HepG2 (cell line): Measurements from ENCODE around the gene KLHL30. TPM values are rescaled to one million over a fixed set of nuclear protein-coding genes. Genes with fewer than 3 reads are reported as not detected.

ENCODE experiments used
- CCAR2 ChIP-seq: fragments of 200-400 bp; formaldehyde crosslinking; optimal IDR thresholded peaks from 2 replicates; pipeline ENCODE3; 2018; ENCODE audit warnings: low read depth, mild to moderate bottlenecking, low read length, moderate library complexity
- DNMT3B ChIP-seq: conservative IDR thresholded peaks from 2 replicates; pipeline ENCODE4 v1.6.1; 2016; ENCODE audit warnings: missing biosample characterization, control low read depth
- GATAD1 ChIP-seq: IDR thresholded peaks from 2 replicates; pipeline ENCODE4 v1.6.1; 2016; ENCODE audit warnings: missing genetic modification reagents, missing compliant biosample characterization
- LCORL ChIP-seq, 2 experiments: fragments of 450-650 bp in 1 of 2; sonication (generic) in 1 of 2; formaldehyde crosslinking in 1 of 2; IDR thresholded peaks; 2 replicates each; pipeline versions ENCODE4 v1.5.0 to v1.6.1; 2017 to 2020; ENCODE audit warnings: antibody characterized with exemption in 1 of 2, missing genetic modification reagents in 1 of 2
- MAFG ChIP-seq: sonication (generic); formaldehyde crosslinking; IDR thresholded peaks from 2 replicates; pipeline ENCODE4 v1.5.1; 2020; ENCODE audit warnings: mild to moderate bottlenecking, missing genetic modification reagents
- REL ChIP-seq: sonication (generic); formaldehyde crosslinking; conservative IDR thresholded peaks from 2 replicates; pipeline ENCODE4 v1.8.0; 2022; ENCODE audit warnings: mild to moderate bottlenecking, missing genetic modification reagents, moderate library complexity
- RELA ChIP-seq: sonication (generic); formaldehyde crosslinking; IDR thresholded peaks from 2 replicates; pipeline ENCODE4 v1.4.0; 2020; ENCODE audit warnings: missing genetic modification reagents
- SP140L ChIP-seq: sonication (generic); formaldehyde crosslinking; IDR thresholded peaks from 2 replicates; pipeline ENCODE4 v1.4.0; 2020; ENCODE audit warnings: missing genetic modification reagents, borderline replicate concordance
- U2AF2 ChIP-seq: fragments of 200-400 bp; formaldehyde crosslinking; IDR thresholded peaks from 2 replicates; pipeline ENCODE4 v1.6.1; 2017; ENCODE audit warnings: low read depth, mild to moderate bottlenecking, low read length
- ZKSCAN1 ChIP-seq: fragments of 150-350 bp; IDR thresholded peaks from 2 replicates; pipeline ENCODE4 v1.6.1; 2014; ENCODE audit warnings: low read length
- ZKSCAN5 ChIP-seq: sonication (generic); formaldehyde crosslinking; IDR thresholded peaks from 2 replicates; pipeline ENCODE4 v1.5.1; 2020; ENCODE audit warnings: mild to moderate bottlenecking, missing genetic modification reagents
- ZMYM2 ChIP-seq: sonication (generic); formaldehyde crosslinking; IDR thresholded peaks from 2 replicates; pipeline ENCODE4 v1.8.0; 2022; ENCODE audit warnings: mild to moderate bottlenecking, missing genetic modification reagents
- ZNF251 ChIP-seq: sonication (generic); formaldehyde crosslinking; IDR thresholded peaks from 2 replicates; pipeline ENCODE4 v1.9.0; 2021; ENCODE audit warnings: mild to moderate bottlenecking, missing genetic modification reagents
- ZNF484 ChIP-seq: sonication (generic); formaldehyde crosslinking; IDR thresholded peaks from 2 replicates; pipeline ENCODE4 v1.5.1; 2020; ENCODE audit warnings: mild to moderate bottlenecking, low read depth, missing genetic modification reagents, borderline replicate concordance
- ZNF567 ChIP-seq: sonication (generic); formaldehyde crosslinking; IDR thresholded peaks from 2 replicates; pipeline ENCODE4 v1.8.1; 2023; ENCODE audit warnings: mild to moderate bottlenecking, missing genetic modification reagents, borderline replicate concordance
- ZNF776 ChIP-seq: sonication (generic); formaldehyde crosslinking; IDR thresholded peaks from 2 replicates; pipeline ENCODE4 v1.4.0; 2020; ENCODE audit warnings: mild to moderate bottlenecking, missing genetic modification reagents
- ZNF816 ChIP-seq: sonication (generic); formaldehyde crosslinking; IDR thresholded peaks from 2 replicates; pipeline ENCODE4 v1.8.0; 2022; ENCODE audit warnings: missing genetic modification reagents, mild to moderate bottlenecking, borderline replicate concordance
- polyA plus RNA-seq, 8 experiments: library from polyadenylated mRNA; depleted of rRNA in 3 of 8; stranded (reverse) in 7 of 8; unstranded in 1 of 8; fragments of >200 nt; fragmentation: Illumina TruSeq in 4 of 8; extraction: Trizol in 4 of 8; gene quantifications; 2 replicates each; pipeline versions ENCODE4 v1.2.1 to v1.2.3, GENCODE V29; 2011 to 2016; ENCODE audit warnings: low read depth in 4 of 8, missing spikeins in 1 of 8, mixed read lengths in 1 of 8; ENCODE audit not compliant: insufficient read depth in 1 of 8
- total RNA-seq, 5 experiments: library from RNA; depleted of rRNA; stranded (reverse); fragments of >200 nt; fragmentation: Illumina TruSeq; extraction: Trizol; gene quantifications; 2 replicates each; pipeline ENCODE4 v1.2.3, GENCODE V29; 2016; ENCODE audit warnings: low read depth in 1 of 5
- TF ChIP-seq, protein P1 (sequence below): sonication (generic); formaldehyde crosslinking; IDR thresholded peaks from one replicate; pipeline ENCODE4 v1.5.1; 2020; ENCODE audit warnings: mild to moderate bottlenecking, missing genetic modification reagents; ENCODE audit errors: not compliant biosample characterization
- TF ChIP-seq, protein P2 (sequence below): sonication (generic); formaldehyde crosslinking; IDR thresholded peaks from 2 replicates; pipeline ENCODE4 v1.5.1; 2020; ENCODE audit warnings: missing genetic modification reagents, mild to moderate bottlenecking, borderline replicate concordance
- TF ChIP-seq, protein P3 (sequence below): sonication (generic); formaldehyde crosslinking; IDR thresholded peaks from 2 replicates; pipeline ENCODE4 v1.9.0; 2021; ENCODE audit warnings: missing genetic modification reagents, borderline replicate concordance

The KLHL30 gene
- total and polyA plus RNA-seq, 2 of the 13 experiments (the other 11 are each of a cell fraction or from before 2014, with no cell fraction given), result 0.05 TPM; not detected in 1

DNA sequence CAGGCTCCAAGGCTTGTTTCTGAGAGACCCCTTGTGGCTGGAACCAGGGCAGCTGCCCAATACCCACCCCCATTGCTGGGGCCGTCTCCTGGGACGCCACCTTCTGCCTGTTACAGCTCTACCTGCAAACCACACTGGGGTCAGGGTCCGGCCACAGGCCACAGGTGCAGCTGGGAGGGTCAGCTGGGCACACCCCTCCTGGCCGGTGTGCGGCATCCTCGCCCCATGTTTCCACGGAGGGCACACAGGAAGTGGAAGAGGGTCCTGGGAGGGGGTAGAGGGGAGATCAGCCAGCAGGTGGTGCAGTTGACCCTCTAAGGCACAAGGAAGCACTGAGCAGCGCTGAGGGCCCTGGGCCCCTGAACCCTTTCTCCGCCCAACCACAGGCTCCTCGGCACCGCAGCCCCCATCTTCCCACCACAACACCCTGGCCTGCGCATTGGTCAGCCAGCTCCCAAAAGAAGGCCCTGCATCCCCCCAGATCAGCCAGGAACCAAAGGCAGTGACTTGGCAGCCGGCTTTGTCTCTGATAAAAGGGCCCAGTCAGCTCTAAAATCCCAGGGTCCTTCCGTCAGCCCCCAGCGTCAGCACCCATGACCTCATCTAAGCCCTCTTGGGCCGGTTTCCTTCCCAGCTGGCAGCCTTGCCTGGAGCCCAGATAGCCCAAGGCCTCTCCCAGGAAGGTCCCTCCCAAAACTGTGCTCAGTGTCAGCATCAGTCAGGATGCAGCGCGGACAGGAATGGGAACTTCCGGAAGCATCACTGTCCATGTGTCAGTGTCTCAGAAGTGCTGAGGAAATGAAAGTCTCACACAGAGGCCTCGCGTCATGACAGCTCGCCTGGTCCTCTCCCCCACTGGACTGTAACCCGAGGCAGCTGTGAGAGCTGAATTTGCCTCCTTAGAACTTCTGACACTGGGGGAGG, 22.0 kb downstream of the KLHL30 start (continued):
- TF ChIP-seq CCAR2 (no peak), ZNF484 (no peak), ZNF567 (CRISPR knock-in tag) (no peak), GATAD1 (CRISPR knock-in tag) (no peak), ZNF816 (CRISPR knock-in tag) (no peak), MAFG (CRISPR knock-in tag) (no peak), ZNF776 (no peak), ZNF251 (no peak), U2AF2 (no peak), ZKSCAN5 (CRISPR knock-in tag) (no peak), LCORL (IDR thresholded peaks at IDR 0.05) (no peak), LCORL (CRISPR knock-in tag; IDR thresholded peaks at IDR 0.05) (0 out of 2 replicates have a peak, but pooled peaks have one; percentile 22), ZKSCAN1 (no peak), ZMYM2 (CRISPR knock-in tag) (no peak), REL (CRISPR knock-in tag) (no peak), SP140L (CRISPR knock-in tag) (no peak), RELA (CRISPR knock-in tag) (no peak), DNMT3B (CRISPR knock-in tag) (no peak)
- TF ChIP-seq, protein P1, sequence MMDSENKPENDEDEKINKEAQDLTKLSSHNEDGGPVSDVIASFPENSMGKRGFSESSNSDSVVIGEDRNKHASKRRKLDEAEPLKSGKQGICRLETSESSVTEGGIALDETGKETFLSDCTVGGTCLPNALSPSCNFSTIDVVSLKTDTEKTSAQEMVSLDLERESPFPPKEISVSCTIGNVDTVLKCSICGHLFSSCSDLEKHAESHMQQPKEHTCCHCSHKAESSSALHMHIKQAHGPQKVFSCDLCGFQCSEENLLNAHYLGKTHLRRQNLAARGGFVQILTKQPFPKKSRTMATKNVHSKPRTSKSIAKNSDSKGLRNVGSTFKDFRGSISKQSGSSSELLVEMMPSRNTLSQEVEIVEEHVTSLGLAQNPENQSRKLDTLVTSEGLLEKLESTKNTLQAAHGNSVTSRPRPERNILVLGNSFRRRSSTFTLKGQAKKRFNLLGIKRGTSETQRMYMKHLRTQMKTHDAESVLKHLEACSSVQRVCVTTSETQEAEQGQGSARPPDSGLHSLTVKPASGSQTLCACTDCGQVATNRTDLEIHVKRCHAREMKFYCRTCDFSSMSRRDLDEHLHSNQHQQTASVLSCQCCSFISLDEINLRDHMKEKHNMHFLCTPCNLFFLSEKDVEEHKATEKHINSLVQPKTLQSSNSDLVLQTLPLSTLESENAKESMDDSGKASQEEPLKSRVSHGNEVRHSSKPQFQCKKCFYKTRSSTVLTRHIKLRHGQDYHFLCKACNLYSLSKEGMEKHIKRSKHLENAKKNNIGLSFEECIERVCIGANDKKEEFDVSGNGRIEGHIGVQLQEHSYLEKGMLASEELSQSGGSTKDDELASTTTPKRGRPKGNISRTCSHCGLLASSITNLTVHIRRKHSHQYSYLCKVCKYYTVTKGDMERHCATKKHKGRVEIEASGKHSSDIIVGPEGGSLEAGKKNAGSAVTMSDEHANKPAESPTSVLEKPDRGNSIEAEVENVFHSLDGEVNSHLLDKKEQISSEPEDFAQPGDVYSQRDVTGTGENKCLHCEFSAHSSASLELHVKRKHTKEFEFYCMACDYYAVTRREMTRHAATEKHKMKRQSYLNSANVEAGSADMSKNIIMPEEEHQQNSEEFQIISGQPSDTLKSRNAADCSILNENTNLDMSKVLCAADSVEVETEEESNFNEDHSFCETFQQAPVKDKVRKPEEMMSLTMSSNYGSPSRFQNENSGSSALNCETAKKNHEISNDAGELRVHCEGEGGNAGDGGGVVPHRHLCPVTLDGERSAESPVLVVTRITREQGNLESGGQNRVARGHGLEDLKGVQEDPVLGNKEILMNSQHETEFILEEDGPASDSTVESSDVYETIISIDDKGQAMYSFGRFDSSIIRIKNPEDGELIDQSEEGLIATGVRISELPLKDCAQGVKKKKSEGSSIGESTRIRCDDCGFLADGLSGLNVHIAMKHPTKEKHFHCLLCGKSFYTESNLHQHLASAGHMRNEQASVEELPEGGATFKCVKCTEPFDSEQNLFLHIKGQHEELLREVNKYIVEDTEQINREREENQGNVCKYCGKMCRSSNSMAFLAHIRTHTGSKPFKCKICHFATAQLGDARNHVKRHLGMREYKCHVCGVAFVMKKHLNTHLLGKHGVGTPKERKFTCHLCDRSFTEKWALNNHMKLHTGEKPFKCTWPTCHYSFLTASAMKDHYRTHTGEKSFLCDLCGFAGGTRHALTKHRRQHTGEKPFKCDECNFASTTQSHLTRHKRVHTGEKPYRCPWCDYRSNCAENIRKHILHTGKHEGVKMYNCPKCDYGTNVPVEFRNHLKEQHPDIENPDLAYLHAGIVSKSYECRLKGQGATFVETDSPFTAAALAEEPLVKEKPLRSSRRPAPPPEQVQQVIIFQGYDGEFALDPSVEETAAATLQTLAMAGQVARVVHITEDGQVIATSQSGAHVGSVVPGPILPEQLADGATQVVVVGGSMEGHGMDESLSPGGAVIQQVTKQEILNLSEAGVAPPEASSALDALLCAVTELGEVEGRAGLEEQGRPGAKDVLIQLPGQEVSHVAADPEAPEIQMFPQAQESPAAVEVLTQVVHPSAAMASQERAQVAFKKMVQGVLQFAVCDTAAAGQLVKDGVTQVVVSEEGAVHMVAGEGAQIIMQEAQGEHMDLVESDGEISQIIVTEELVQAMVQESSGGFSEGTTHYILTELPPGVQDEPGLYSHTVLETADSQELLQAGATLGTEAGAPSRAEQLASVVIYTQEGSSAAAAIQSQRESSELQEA (CRISPR knock-in tag), result no peak
- TF ChIP-seq, protein P2, sequence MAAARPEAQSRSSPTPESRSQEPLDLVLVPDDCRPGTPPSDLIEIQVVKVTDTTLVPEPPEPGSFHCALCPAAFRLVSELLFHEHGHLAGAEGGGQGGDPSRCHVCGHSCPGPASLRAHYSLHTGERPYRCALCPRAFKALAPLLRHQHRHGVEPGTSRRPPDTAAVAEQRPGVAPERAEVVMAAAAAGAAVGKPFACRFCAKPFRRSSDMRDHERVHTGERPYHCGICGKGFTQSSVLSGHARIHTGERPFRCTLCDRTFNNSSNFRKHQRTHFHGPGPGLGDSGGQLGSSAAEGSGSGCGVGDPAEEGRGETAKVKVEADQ (CRISPR knock-in tag), result no peak
- TF ChIP-seq, protein P3, sequence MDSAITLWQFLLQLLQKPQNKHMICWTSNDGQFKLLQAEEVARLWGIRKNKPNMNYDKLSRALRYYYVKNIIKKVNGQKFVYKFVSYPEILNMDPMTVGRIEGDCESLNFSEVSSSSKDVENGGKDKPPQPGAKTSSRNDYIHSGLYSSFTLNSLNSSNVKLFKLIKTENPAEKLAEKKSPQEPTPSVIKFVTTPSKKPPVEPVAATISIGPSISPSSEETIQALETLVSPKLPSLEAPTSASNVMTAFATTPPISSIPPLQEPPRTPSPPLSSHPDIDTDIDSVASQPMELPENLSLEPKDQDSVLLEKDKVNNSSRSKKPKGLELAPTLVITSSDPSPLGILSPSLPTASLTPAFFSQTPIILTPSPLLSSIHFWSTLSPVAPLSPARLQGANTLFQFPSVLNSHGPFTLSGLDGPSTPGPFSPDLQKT, result no peak
